Astrocyte (in vitro differentiated cells and primary cell): ENCODE results near the gene SLC8B1. TPM values are rescaled to one million over a fixed set of nuclear protein-coding genes. Genes with fewer than 3 reads are reported as not detected.

ENCODE experiments used
- DNase-seq: peaks from one replicate; pipeline ENCODE4 v3.0.0-alpha.2; 2010; ENCODE audit warnings: low read depth
- FAIRE-seq: peaks from 2 replicates; lab custom pipeline; 2011; peaks lifted over from hg19 to GRCh38; lab: Jason Lieb, UNC
- H2AFZ ChIP-seq: 2 replicates; pipeline ENCODE4 v1.6.0; 2012; ENCODE audit warnings: low read depth, low read length, inconsistent platforms
- H3K27ac ChIP-seq: 2 replicates; pipeline ENCODE4 v1.5.1; 2011; ENCODE audit warnings: low read depth, low read length, inconsistent platforms
- H3K27me3 ChIP-seq: 2 replicates; pipeline ENCODE4 v1.6.0; 2011; ENCODE audit warnings: low read length, inconsistent platforms; ENCODE audit not compliant: insufficient read depth
- H3K36me3 ChIP-seq: 2 replicates; pipeline ENCODE4 v1.5.1; 2011; ENCODE audit warnings: low read length, inconsistent platforms; ENCODE audit not compliant: insufficient read depth
- H3K4me1 ChIP-seq: 2 replicates; pipeline ENCODE4 v1.5.1; 2011; ENCODE audit warnings: low read length, inconsistent platforms; ENCODE audit not compliant: insufficient read depth
- H3K4me2 ChIP-seq: 2 replicates; pipeline ENCODE4 v1.6.0; 2012; ENCODE audit warnings: low read length, inconsistent platforms
- H3K4me3 ChIP-seq: 2 replicates; pipeline ENCODE4 v1.5.1; 2011; ENCODE audit warnings: low read depth, mild to moderate bottlenecking, low read length, inconsistent platforms; ENCODE audit not compliant: insufficient read depth
- H3K79me2 ChIP-seq: 2 replicates; pipeline ENCODE4 v1.6.0; 2012; ENCODE audit warnings: mild to moderate bottlenecking, low read length, inconsistent platforms; ENCODE audit not compliant: insufficient read depth
- H3K9ac ChIP-seq: 2 replicates; pipeline ENCODE4 v1.6.0; 2012; ENCODE audit warnings: mild to moderate bottlenecking, low read length, inconsistent platforms
- H3K9me3 ChIP-seq: 2 replicates; pipeline ENCODE4 v1.5.1; 2012; ENCODE audit warnings: low read depth, mild to moderate bottlenecking, low read length, inconsistent platforms; ENCODE audit not compliant: insufficient read depth
- H4K20me1 ChIP-seq: 2 replicates; pipeline ENCODE4 v1.6.0; 2012; ENCODE audit warnings: low read length, inconsistent platforms; ENCODE audit not compliant: insufficient read depth
- H3K27ac Mint-ChIP-seq: one replicate; pipeline ENCODE4 v1.8.0; 2021; ENCODE audit warnings: mild to moderate bottlenecking, mixed read lengths; ENCODE audit not compliant: unreplicated experiment
- H3K27me3 Mint-ChIP-seq: one replicate; pipeline ENCODE4 v1.8.0; 2021; ENCODE audit warnings: low read depth, mixed read lengths; ENCODE audit not compliant: unreplicated experiment
- H3K36me3 Mint-ChIP-seq: one replicate; pipeline ENCODE4 v1.8.0; 2021; ENCODE audit warnings: low read depth, mixed read lengths; ENCODE audit not compliant: unreplicated experiment
- H3K4me1 Mint-ChIP-seq: one replicate; pipeline ENCODE4 v1.8.0; 2021; ENCODE audit warnings: low read depth, mixed read lengths; ENCODE audit not compliant: unreplicated experiment
- H3K4me3 Mint-ChIP-seq: one replicate; pipeline ENCODE4 v1.8.0; 2021; ENCODE audit warnings: mild to moderate bottlenecking, moderate library complexity, mixed read lengths; ENCODE audit not compliant: unreplicated experiment
- H3K9me3 Mint-ChIP-seq: one replicate; pipeline ENCODE4 v1.8.0; 2021; ENCODE audit warnings: mild to moderate bottlenecking, mixed read lengths; ENCODE audit not compliant: unreplicated experiment
- CTCF ChIP-seq: IDR thresholded peaks from 2 replicates; pipeline ENCODE4 v1.5.1; 2011; ENCODE audit warnings: low read depth, mild to moderate bottlenecking, inconsistent platforms, low read length, moderate library complexity; ENCODE audit not compliant: insufficient read depth
- EZH2 ChIP-seq: IDR thresholded peaks from 2 replicates; pipeline ENCODE4 v1.6.1; 2012; ENCODE audit warnings: mild to moderate bottlenecking, low read length, inconsistent platforms; ENCODE audit not compliant: insufficient read depth
- total RNA-seq: library from RNA; stranded (reverse); gene quantifications from 2 replicates; pipeline ENCODE4 v1.2.1, GENCODE V29; 2021

SLC8B1 gene
- total RNA-seq, 1 donor from 2014 or later, result 8.6 TPM

- no peak for FAIRE-seq
- Histone ChIP-seq H2AFZ (no peak overlapping the region), H3K27ac (no peak overlapping the region), H3K9me3 (no peaks in the 10 kb centered on the region), H4K20me1 (peaks cover 46% of the 10 kb centered on the region), H3K4me2 (no peak overlapping the region), H3K9ac (no peak overlapping the region), H3K36me3 (no peaks in the 10 kb centered on the region), H3K4me3 (no peak overlapping the region), H3K4me1 (no peaks in the 10 kb centered on the region), H3K27me3 (no peaks in the 10 kb centered on the region), H3K79me2 (no peaks in the 10 kb centered on the region)
- H3K4me3 Mint-ChIP-seq, result no peak overlapping the region
- DNase-seq, result no peak
- H3K36me3 Mint-ChIP-seq, result peaks cover 8% of the 10 kb centered on the region
- H3K27ac Mint-ChIP-seq, result no peak overlapping the region
- TF ChIP-seq EZH2 (no peak), CTCF (no peak)
- H3K27me3 Mint-ChIP-seq, result no peaks in the 10 kb centered on the region
- peaks cover 4% of the 10 kb centered on the region for H3K4me1 Mint-ChIP-seq
- H3K9me3 Mint-ChIP-seq, result no peaks in the 10 kb centered on the region
These were observed 33.4 kb upstream of the SLC8B1 start for GRCh38 chr12:113368331-113368730.

- FAIRE-seq (no peak), DNase-seq (no peak)
- no peaks in the 10 kb centered on the region for H3K9me3 ChIP-seq
- H3K4me3 Mint-ChIP-seq, result no peak overlapping the region
- no peaks in the 10 kb centered on the region for H3K27me3 ChIP-seq
- H3K9me3 Mint-ChIP-seq, result no peaks in the 10 kb centered on the region
- no peak overlapping the region for H3K27ac ChIP-seq
- peaks cover 4% of the 10 kb centered on the region for H3K79me2 ChIP-seq
- H3K4me1 ChIP-seq, result no peaks in the 10 kb centered on the region
- no peaks in the 10 kb centered on the region for H3K36me3 ChIP-seq
- peaks cover 48% of the 10 kb centered on the region for H4K20me1 ChIP-seq
- H3K4me1 Mint-ChIP-seq, result peaks cover 4% of the 10 kb centered on the region
- peaks cover 6% of the 10 kb centered on the region for H3K36me3 Mint-ChIP-seq
- H2AFZ ChIP-seq, result no peak overlapping the region
- no peak for TF ChIP-seq CTCF
- TF ChIP-seq EZH2, result no peak
- no peak overlapping the region for H3K9ac ChIP-seq
- H3K4me2 ChIP-seq, result no peak overlapping the region
- H3K4me3 ChIP-seq, result no peak overlapping the region
- no peaks in the 10 kb centered on the region for H3K27me3 Mint-ChIP-seq
- no peak overlapping the region for H3K27ac Mint-ChIP-seq
These were observed 31.9 kb upstream of the SLC8B1 start for GRCh38 chr12:113366827-113367226.

- Histone ChIP-seq H3K79me2 (peaks cover 9% of the 10 kb centered on the region), H2AFZ (no peak overlapping the region), H3K9ac (no peak overlapping the region), H3K4me1 (no peaks in the 10 kb centered on the region), H3K27ac (no peak overlapping the region), H3K4me2 (no peak overlapping the region), H3K27me3 (no peaks in the 10 kb centered on the region), H3K9me3 (no peaks in the 10 kb centered on the region), H3K36me3 (no peaks in the 10 kb centered on the region), H3K4me3 (no peak overlapping the region), H4K20me1 (peaks cover 46% of the 10 kb centered on the region)
- H3K27me3 Mint-ChIP-seq, result no peaks in the 10 kb centered on the region
- H3K27ac Mint-ChIP-seq, result no peak overlapping the region
- DNase-seq (no peak), FAIRE-seq (no peak)
- no peak for TF ChIP-seq EZH2
- no peak for TF ChIP-seq CTCF
- peaks cover 4% of the 10 kb centered on the region for H3K4me1 Mint-ChIP-seq
- H3K4me3 Mint-ChIP-seq, result no peak overlapping the region
- H3K36me3 Mint-ChIP-seq, result peaks cover 4% of the 10 kb centered on the region
- H3K9me3 Mint-ChIP-seq, result no peaks in the 10 kb centered on the region
These were observed 30.9 kb upstream of the SLC8B1 start for GRCh38 chr12:113365639-113366395.
